Type B pancreatic cell (in vitro differentiated cells): ENCODE measurements around the gene AJAP1. TPM values are rescaled to one million over a fixed set of nuclear protein-coding genes. Genes with fewer than 3 reads are reported as not detected.

Experiments used
- DNase-seq: peaks from one replicate; pipeline ENCODE4 v3.0.0; 2021; ENCODE audit warnings: mixed read lengths; ENCODE audit not compliant: unreplicated experiment; ENCODE audit errors: extremely low spot score
- H3K27ac Mint-ChIP-seq: 2 replicates; pipeline ENCODE4 v1.8.0; 2021; ENCODE audit warnings: mild to moderate bottlenecking, mixed read lengths
- H3K27me3 Mint-ChIP-seq: 2 replicates; pipeline ENCODE4 v1.8.0; 2021; ENCODE audit warnings: mixed read lengths
- H3K36me3 Mint-ChIP-seq: 2 replicates; pipeline ENCODE4 v1.8.0; 2021; ENCODE audit warnings: mixed read lengths
- H3K4me1 Mint-ChIP-seq: one replicate; pipeline ENCODE4 v1.8.0; 2021; ENCODE audit warnings: mixed read lengths; ENCODE audit not compliant: unreplicated experiment
- H3K4me3 Mint-ChIP-seq: 2 replicates; pipeline ENCODE4 v1.8.0; 2021; ENCODE audit warnings: mild to moderate bottlenecking, mixed read lengths
- H3K9me3 Mint-ChIP-seq: 2 replicates; pipeline ENCODE4 v1.8.0; 2021; ENCODE audit warnings: mixed read lengths
- CTCF ChIP-seq: fragments of 200-600 bp; sonication (generic); conservative IDR thresholded peaks from 2 replicates; pipeline ENCODE4 v1.5.0; 2021; ENCODE audit warnings: antibody characterized with exemption, mild to moderate bottlenecking
- total RNA-seq: library from RNA; stranded (reverse); gene quantifications from 2 replicates; pipeline ENCODE4 v1.2.1, GENCODE V29; 2021; ENCODE audit warnings: low replicate concordance

The AJAP1 gene
- total RNA-seq, 1 donor from 2014 or later, result 9.5 TPM

- Mint-ChIP-seq H3K36me3 (no peaks in the 10 kb centered on the region), H3K27me3 (peaks cover 6% of the 10 kb centered on the region), H3K4me1 (no peaks in the 10 kb centered on the region), H3K9me3 (no peaks in the 10 kb centered on the region), H3K4me3 (no peak overlapping the region), H3K27ac (no peak overlapping the region)
- DNase-seq, result no peak
- no peak for TF ChIP-seq CTCF
Observed at GRCh38 chr1:4637616-4638344, 16.6 kb upstream of the AJAP1 start.

- Mint-ChIP-seq H3K9me3 (no peaks in the 10 kb centered on the region), H3K36me3 (no peaks in the 10 kb centered on the region), H3K27ac (no peak overlapping the region), H3K4me3 (no peak overlapping the region), H3K27me3 (peaks cover 11% of the 10 kb centered on the region), H3K4me1 (no peaks in the 10 kb centered on the region)
- no peak for TF ChIP-seq CTCF
- DNase-seq, result no peak
Observed at GRCh38 chr1:4638345-4638729, 16.1 kb upstream of the AJAP1 start.

GRCh38 chr1:4640931-4641330 is 13.5 kb upstream of the AJAP1 start:
- H3K27ac Mint-ChIP-seq, result no peak overlapping the region

GRCh38 chr1:4647391-4647790 is 7.0 kb upstream of the AJAP1 start:
- Mint-ChIP-seq H3K27ac (no peak overlapping the region), H3K27me3 (peaks cover 8% of the 10 kb centered on the region), H3K36me3 (no peaks in the 10 kb centered on the region), H3K4me3 (no peak overlapping the region), H3K9me3 (no peaks in the 10 kb centered on the region), H3K4me1 (peaks cover 6% of the 10 kb centered on the region)
- DNase-seq, result no peak
- no peak for TF ChIP-seq CTCF

More at GRCh38 chr1:4640931-4641330, 13.5 kb upstream of the AJAP1 start:
- H3K27me3 Mint-ChIP-seq, result peaks cover 14% of the 10 kb centered on the region
- TF ChIP-seq CTCF, result no peak
- no peaks in the 10 kb centered on the region for H3K36me3 Mint-ChIP-seq
- DNase-seq, result no peak
- no peaks in the 10 kb centered on the region for H3K9me3 Mint-ChIP-seq
- no peak overlapping the region for H3K4me3 Mint-ChIP-seq
- H3K4me1 Mint-ChIP-seq, result no peaks in the 10 kb centered on the region

GRCh38 chr1:4648657-4649056 is 5.8 kb upstream of the AJAP1 start:
- Mint-ChIP-seq H3K27me3 (peaks cover 9% of the 10 kb centered on the region), H3K27ac (no peak overlapping the region), H3K36me3 (no peaks in the 10 kb centered on the region), H3K9me3 (no peaks in the 10 kb centered on the region), H3K4me1 (peaks cover 6% of the 10 kb centered on the region), H3K4me3 (no peak overlapping the region)
- DNase-seq, result no peak
- TF ChIP-seq CTCF, result no peak
